ENCODE measurements around the gene CYB561D2. TPM values are rescaled to one million over a fixed set of nuclear protein-coding genes. Genes with fewer than 3 reads are reported as not detected.

Gene CYB561D2
- total and polyA plus RNA-seq, 2 donors (not counting 1 experiment from before 2014, with no cell fraction given): 39.5 to 78.9 TPM

GRCh38 chr3:50322115-50322385 is 28.6 kb upstream of the CYB561D2 start:
- Histone ChIP-seq H3K36me3 (replicated peaks in 1 of 2; ENCODE audit: control extremely low read depth in 1 of 2, control insufficient read depth in 1 of 2, extremely low read depth in 1 of 2, insufficient read depth in 2 of 2, low read length in 1 of 2) (peaks cover 0 to 21% of the 10 kb centered on the region in 2 experiments), H3K79me2 (ENCODE audit: control insufficient read depth, insufficient read depth, low read length) (peaks cover 12% of the 10 kb centered on the region), H3K4me1 (ENCODE audit: control insufficient read depth in 2 of 2, insufficient read depth in 2 of 2, low read length in 2 of 2) (peaks cover 24 to 56% of the 10 kb centered on the region in 2 donors), H3K9ac (ENCODE audit: low read length) (peak overlapping the region; percentile 96), H3K9me3 (ENCODE audit: control extremely low read depth in 1 of 3, control insufficient read depth in 2 of 3, insufficient read depth in 1 of 3, low read length in 2 of 3) (peaks cover 0 to 3% (median 0%) of the 10 kb centered on the region in 3 donors), H2AFZ (ENCODE audit: insufficient read depth, low read depth, low read length, poor library complexity, severe bottlenecking) (peak overlapping the region; percentile 99), H3K27me3 (replicated peaks in 1 of 4; ENCODE audit: control extremely low read depth in 1 of 4, control insufficient read depth in 3 of 4, insufficient read depth in 4 of 4, low read length in 3 of 4) (no peaks in the 10 kb centered on the region), H3K4me3 (ENCODE audit: control extremely low read depth in 1 of 5, extremely low read depth in 1 of 5, insufficient read depth in 1 of 5, low read depth in 2 of 5, low read length in 4 of 5) (peak overlapping the region in 4 of 5 experiments; percentile 65 to 95 (median 77)), H4K20me1 (ENCODE audit: control insufficient read depth, insufficient read depth, low read length, poor library complexity, severe bottlenecking) (peaks cover 2% of the 10 kb centered on the region), H3K27ac (ENCODE audit: low read length in 2 of 2) (peak overlapping the region; percentile 94 to 96), H3K4me2 (replicated peaks; ENCODE audit: low read depth, low read length, poor library complexity, severe bottlenecking) (peak overlapping the region; percentile 95)
- H3K9me3 Mint-ChIP-seq (ENCODE audit: insufficient read depth): no peaks in the 10 kb centered on the region
- CTCF ChIA-PET: interaction anchor here (0.6 to 2.4 kb wide), 9 partner anchors 15 to 234 kb away, joined by 3 to 9 read pairs (median 4); partner anchors contain the start of genes CYB561D2, HYAL3, IFRD2 and NAA80
- DNase-seq (no peak), ATAC-seq (ENCODE audit: low read depth) (no peak)
- H3K4me1 Mint-ChIP-seq: peaks cover 47% of the 10 kb centered on the region
- intact Hi-C loops (cut with micrococcal nuclease): loop anchor here (5.0 kb wide), 1 partner anchor 85 kb away; the partner anchor contains the start of gene GNAI2
- TF ChIP-seq, protein P1, sequence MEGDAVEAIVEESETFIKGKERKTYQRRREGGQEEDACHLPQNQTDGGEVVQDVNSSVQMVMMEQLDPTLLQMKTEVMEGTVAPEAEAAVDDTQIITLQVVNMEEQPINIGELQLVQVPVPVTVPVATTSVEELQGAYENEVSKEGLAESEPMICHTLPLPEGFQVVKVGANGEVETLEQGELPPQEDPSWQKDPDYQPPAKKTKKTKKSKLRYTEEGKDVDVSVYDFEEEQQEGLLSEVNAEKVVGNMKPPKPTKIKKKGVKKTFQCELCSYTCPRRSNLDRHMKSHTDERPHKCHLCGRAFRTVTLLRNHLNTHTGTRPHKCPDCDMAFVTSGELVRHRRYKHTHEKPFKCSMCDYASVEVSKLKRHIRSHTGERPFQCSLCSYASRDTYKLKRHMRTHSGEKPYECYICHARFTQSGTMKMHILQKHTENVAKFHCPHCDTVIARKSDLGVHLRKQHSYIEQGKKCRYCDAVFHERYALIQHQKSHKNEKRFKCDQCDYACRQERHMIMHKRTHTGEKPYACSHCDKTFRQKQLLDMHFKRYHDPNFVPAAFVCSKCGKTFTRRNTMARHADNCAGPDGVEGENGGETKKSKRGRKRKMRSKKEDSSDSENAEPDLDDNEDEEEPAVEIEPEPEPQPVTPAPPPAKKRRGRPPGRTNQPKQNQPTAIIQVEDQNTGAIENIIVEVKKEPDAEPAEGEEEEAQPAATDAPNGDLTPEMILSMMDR (IDR thresholded peaks at IDR 0.05): no peak
- no peak for TF ChIP-seq EZH2 (IDR thresholded peaks at IDR 0.05; ENCODE audit: borderline replicate concordance, insufficient read depth, low read depth, low read length, poor library complexity, severe bottlenecking)
- H3K4me3 Mint-ChIP-seq: peak overlapping the region; percentile 87
- H3K27me3 Mint-ChIP-seq: no peaks in the 10 kb centered on the region
- POLR2A ChIA-PET: interaction anchor here (1.0 to 2.3 kb wide), 2 partner anchors 15 to 23 kb away, joined by 16 to 24 read pairs; partner anchors contain the start of genes HYAL3 and NAA80
- H3K27ac Mint-ChIP-seq: peak overlapping the region; percentile 80
- WGBS (ENCODE audit: insufficient coverage): 56% methylated on average over 14 of the region's 14 CpGs

DNA sequence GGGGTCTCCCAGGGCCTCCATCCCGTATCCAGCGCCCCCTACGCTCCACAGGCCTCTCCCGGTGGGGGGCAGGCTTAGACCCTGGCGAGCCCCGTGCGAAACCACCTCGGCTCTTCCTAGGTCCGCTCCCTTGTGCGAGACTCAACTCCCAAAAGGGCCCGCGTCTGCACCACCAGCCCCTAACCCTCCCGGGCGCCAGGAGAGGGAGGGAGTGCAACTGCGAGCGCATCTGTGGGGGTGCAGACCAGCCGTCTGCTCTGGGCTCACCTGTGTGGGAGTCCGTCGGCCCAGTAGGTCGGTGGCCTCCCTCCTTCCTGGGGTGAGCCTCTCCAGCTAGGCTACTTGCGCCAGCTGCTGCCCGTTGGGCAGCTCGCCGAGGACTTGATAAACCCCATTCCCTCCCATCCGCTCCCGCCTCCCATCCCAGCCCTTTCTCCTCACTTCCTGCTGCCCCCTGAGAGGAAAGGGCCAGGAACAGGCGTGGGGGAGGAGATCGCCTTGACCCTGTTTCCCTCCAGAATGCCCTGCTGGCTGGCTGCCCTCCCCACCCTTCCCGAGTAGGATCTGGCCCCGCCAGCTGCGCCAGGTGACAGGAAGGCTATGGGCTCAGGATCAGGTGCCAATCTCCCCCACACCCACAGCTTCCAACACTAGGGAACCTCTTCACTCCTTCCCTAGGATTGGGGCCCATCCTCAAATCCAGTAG is 28.1 kb upstream of the CYB561D2 start, which contains the start of gene HYAL2:
Gene HYAL2, minus strand, starts transcription at position 360 of the 706 bp plus-strand sequence. CDS start 2,256 bp downstream, outside the sequence.
- WGBS (ENCODE audit: insufficient coverage): 85% methylated on average over 24 of the region's 31 CpGs
- Mint-ChIP-seq H3K4me1 (peaks cover 49% of the 10 kb centered on the region), H3K27ac (peak within 1 kb of the TSS; percentile 97), H3K27me3 (no peaks in the 10 kb centered on the region), H3K4me3 (peak within 1 kb of the TSS; percentile 87), H3K9me3 (ENCODE audit: insufficient read depth) (no peaks in the 10 kb centered on the region)
- intact Hi-C loops (cut with micrococcal nuclease): loop anchor here (5.0 kb wide), 1 partner anchor 85 kb away; the partner anchor contains the start of gene GNAI2
- no peaks in the 10 kb centered on the region for H3K27me3 ChIP-seq (replicated peaks in 1 of 4; ENCODE audit: control extremely low read depth in 1 of 4, control insufficient read depth in 3 of 4, insufficient read depth in 4 of 4, low read length in 3 of 4)
- no peak for ATAC-seq (ENCODE audit: low read depth)
- peak within 1 kb of the TSS; percentile 94 to 96 for H3K27ac ChIP-seq (ENCODE audit: low read length in 2 of 2)
- peak within 1 kb of the TSS; percentile 64 to 95 (median 74) for H3K4me3 ChIP-seq (ENCODE audit: control extremely low read depth in 1 of 5, extremely low read depth in 1 of 5, insufficient read depth in 1 of 5, low read depth in 2 of 5, low read length in 4 of 5)
- peak within 1 kb of the TSS; percentile 99 for H2AFZ ChIP-seq (ENCODE audit: insufficient read depth, low read depth, low read length, poor library complexity, severe bottlenecking)
- no peak for TF ChIP-seq EZH2 (IDR thresholded peaks at IDR 0.05; ENCODE audit: borderline replicate concordance, insufficient read depth, low read depth, low read length, poor library complexity, severe bottlenecking)
- TF ChIP-seq, protein P1 (IDR thresholded peaks at IDR 0.05): no peak
- H3K9me3 ChIP-seq (ENCODE audit: control extremely low read depth in 1 of 3, control insufficient read depth in 2 of 3, insufficient read depth in 1 of 3, low read length in 2 of 3): peaks cover 0 to 3% (median 0%) of the 10 kb centered on the region in 3 donors
- H3K79me2 ChIP-seq (ENCODE audit: control insufficient read depth, insufficient read depth, low read length): peaks cover 17% of the 10 kb centered on the region
- peak within 1 kb of the TSS; percentile 95 for H3K4me2 ChIP-seq (replicated peaks; ENCODE audit: low read depth, low read length, poor library complexity, severe bottlenecking)
- peaks cover 29 to 56% of the 10 kb centered on the region in 2 donors for H3K4me1 ChIP-seq (ENCODE audit: control insufficient read depth in 2 of 2, insufficient read depth in 2 of 2, low read length in 2 of 2)
- H3K9ac ChIP-seq (ENCODE audit: low read length): peak within 1 kb of the TSS; percentile 96
- peaks cover 7% of the 10 kb centered on the region for H4K20me1 ChIP-seq (ENCODE audit: control insufficient read depth, insufficient read depth, low read length, poor library complexity, severe bottlenecking)
- POLR2A ChIA-PET: interaction anchor here (2.3 to 2.9 kb wide), 2 partner anchors 14 to 23 kb away, joined by 16 to 24 read pairs; partner anchors contain the start of genes HYAL3 and NAA80
- CTCF ChIA-PET: interaction anchor here (0.6 to 3.1 kb wide), 7 partner anchors 14 to 220 kb away, joined by 3 to 28 read pairs (median 6); partner anchors contain the start of genes HYAL3 and NAA80
- peaks cover 0 to 20% of the 10 kb centered on the region in 2 experiments for H3K36me3 ChIP-seq (replicated peaks in 1 of 2; ENCODE audit: control extremely low read depth in 1 of 2, control insufficient read depth in 1 of 2, extremely low read depth in 1 of 2, insufficient read depth in 2 of 2, low read length in 1 of 2)
- DNase-seq: no peak

All from B cell (primary cell).